Smooth muscle cell (in vitro differentiated cells): Measurements from ENCODE around the gene BARD1. TPM values are rescaled to one million over a fixed set of nuclear protein-coding genes. Genes with fewer than 3 reads are reported as not detected.

Experiments
- DNase-seq: peaks from one replicate; lab custom pipeline; 2025; ENCODE audit not compliant: unreplicated experiment; lab: John Stamatoyannopoulos, UW
- H2AFZ ChIP-seq: fragments of 200-600 bp; sonication (generic); 2 replicates; pipeline ENCODE4 v1.6.0; 2016; ENCODE audit warnings: antibody characterized with exemption, low read depth, mild to moderate bottlenecking
- H3F3A ChIP-seq: fragments of 200-600 bp; sonication (generic); 2 replicates; pipeline ENCODE4 v1.6.0; 2017; ENCODE audit warnings: antibody characterized with exemption, low read depth
- H3K27ac ChIP-seq: fragments of 200-600 bp; sonication (generic); 2 replicates; pipeline ENCODE4 v1.5.1; 2016; ENCODE audit warnings: low read depth, mild to moderate bottlenecking
- H3K27me3 ChIP-seq: fragments of 200-600 bp; sonication (generic); 2 replicates; pipeline ENCODE4 v1.6.1; 2016; ENCODE audit warnings: low read depth, mild to moderate bottlenecking
- H3K36me3 ChIP-seq: fragments of 200-600 bp; sonication (generic); 2 replicates; pipeline ENCODE4 v1.5.1; 2016; ENCODE audit warnings: low read depth
- H3K4me1 ChIP-seq: fragments of 200-600 bp; sonication (generic); 2 replicates; pipeline ENCODE4 v1.5.1; 2016; ENCODE audit warnings: low read depth
- H3K4me2 ChIP-seq: fragments of 200-600 bp; sonication (generic); 2 replicates; pipeline ENCODE4 v1.6.0; 2016; ENCODE audit warnings: mild to moderate bottlenecking
- H3K4me3 ChIP-seq: fragments of 200-600 bp; sonication (generic); 2 replicates; pipeline ENCODE4 v1.5.1; 2016; ENCODE audit warnings: mild to moderate bottlenecking
- H3K79me2 ChIP-seq: fragments of 200-600 bp; sonication (generic); 2 replicates; pipeline ENCODE4 v1.6.0; 2016; ENCODE audit warnings: low read depth, mild to moderate bottlenecking
- H3K9ac ChIP-seq: fragments of 200-600 bp; sonication (generic); 2 replicates; pipeline ENCODE4 v1.6.0; 2016; ENCODE audit warnings: low read depth
- H3K9me3 ChIP-seq: fragments of 200-600 bp; sonication (generic); replicated peaks from 2 replicates; pipeline ENCODE4 v1.5.1; 2016; ENCODE audit warnings: low read depth
- H4K20me1 ChIP-seq: fragments of 200-600 bp; sonication (generic); 2 replicates; pipeline ENCODE4 v1.6.0; 2016; ENCODE audit warnings: low read depth
- CTCF ChIP-seq: fragments of 200-600 bp; sonication (generic); IDR thresholded peaks from 2 replicates; pipeline ENCODE4 v1.5.1; 2017; ENCODE audit warnings: borderline replicate concordance, mild to moderate bottlenecking, antibody characterized with exemption; ENCODE audit not compliant: insufficient read depth, poor library complexity, severe bottlenecking
- WGBS: methylation state at CpG from one replicate; pipeline ENCODE4 v1.1.7; 2016; ENCODE audit warnings: low lambda C conversion rate; 5-methylcytosine and 5-hydroxymethylcytosine counted together
- polyA plus RNA-seq: library from polyadenylated mRNA; unstranded; fragments of >200 nt; fragmentation: Nextera tagmentation; extraction: Ambion mirVana; gene quantifications from 2 replicates; pipeline ENCODE4 v1.2.1, GENCODE V29; 2016
- total RNA-seq: library from RNA; depleted of rRNA; stranded (reverse); fragments of >200 nt; gene quantifications from 2 replicates; pipeline ENCODE4 v1.2.3, GENCODE V29; 2014

The BARD1 gene
- total RNA-seq (9.9 and 13.5 TPM in 2 replicates), polyA plus RNA-seq (3.1 and 6.0 TPM in 2 replicates)

DNA sequence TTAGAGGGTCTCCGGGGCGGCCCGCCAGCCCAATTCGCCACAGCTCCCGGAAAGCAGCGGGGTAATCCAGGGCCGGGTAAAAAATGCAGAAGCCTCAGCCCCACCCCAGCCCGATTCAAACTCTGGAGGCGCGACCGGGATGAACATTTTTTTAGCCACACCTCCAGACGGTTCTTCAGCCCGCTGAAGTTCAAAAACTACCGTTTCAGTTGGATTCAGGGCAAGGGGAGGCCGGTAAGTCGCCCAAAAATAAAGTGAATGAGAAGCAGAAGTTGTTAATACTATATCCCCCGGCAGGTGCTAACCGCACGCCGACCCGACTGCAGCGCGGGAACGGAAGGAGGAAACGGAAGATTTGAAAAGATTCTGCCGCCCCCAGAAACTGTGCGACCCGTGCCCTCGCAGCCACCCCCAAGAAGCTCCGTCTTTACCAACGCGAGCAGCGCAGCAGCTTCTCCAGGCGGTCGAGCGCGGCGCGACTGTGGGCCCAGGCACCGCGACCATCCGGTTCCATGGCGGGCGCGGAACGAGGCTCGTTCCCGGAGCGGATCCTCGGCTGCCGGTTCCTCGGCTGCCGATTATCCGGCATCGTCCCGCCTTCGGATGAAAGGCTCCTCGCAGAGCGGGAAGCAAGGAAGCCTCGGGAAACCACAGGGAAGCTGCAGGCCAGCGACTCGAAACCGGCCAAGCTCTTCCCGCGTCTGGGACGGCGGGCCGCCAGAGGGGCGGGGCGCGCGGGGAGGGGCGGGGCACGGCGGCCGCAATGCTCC, at the start of gene BARD1:
Gene BARD1 (minus strand): TSS at position 703 of the 770 bp plus-strand sequence. CDS start 114 bp downstream, at position 589.
- H3K4me3 ChIP-seq: peak within 1 kb of the TSS; percentile 96
- peak within 1 kb of the TSS; percentile 35 for H3K9ac ChIP-seq
- H3K36me3 ChIP-seq: no peaks in the 10 kb centered on the region
- no peak for TF ChIP-seq CTCF
- H3K4me2 ChIP-seq: peak within 1 kb of the TSS; percentile 95
- WGBS: under 1% methylated on average over 69 of the region's 76 CpGs
- peaks cover 7% of the 10 kb centered on the region for H3K4me1 ChIP-seq
- no peaks in the 10 kb centered on the region for H4K20me1 ChIP-seq
- no peaks in the 10 kb centered on the region for H3K27me3 ChIP-seq
- DNase-seq: peak; percentile 30
- H2AFZ ChIP-seq: peak within 1 kb of the TSS; percentile 94
- peaks cover 13% of the 10 kb centered on the region for H3F3A ChIP-seq
- peaks cover 38% of the 10 kb centered on the region for H3K79me2 ChIP-seq
- peak within 1 kb of the TSS; percentile 75 for H3K27ac ChIP-seq
- no peaks in the 10 kb centered on the region for H3K9me3 ChIP-seq

DNA sequence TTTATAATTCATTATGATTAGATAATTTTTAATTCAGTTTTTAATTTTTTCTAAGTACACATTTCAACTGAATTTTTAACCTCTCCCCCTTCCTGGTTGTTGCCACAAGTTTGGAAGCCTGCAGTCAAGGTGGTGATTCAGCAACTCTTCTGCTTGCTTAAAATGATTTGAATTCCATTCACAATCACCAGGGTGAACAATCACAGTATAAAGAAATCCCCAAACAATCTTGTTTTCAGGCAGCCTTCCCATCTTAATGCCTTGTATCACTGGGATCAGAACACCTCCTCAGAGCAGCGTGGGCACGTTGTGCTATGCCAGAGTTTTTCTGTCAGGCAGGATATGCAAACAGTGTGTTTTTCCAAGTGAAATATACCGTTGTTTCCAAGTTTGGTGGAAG, 46.7 kb upstream of the BARD1 start:
- Histone ChIP-seq H3K9me3 (no peaks in the 10 kb centered on the region), H3K36me3 (no peaks in the 10 kb centered on the region), H3K4me2 (no peak overlapping the region), H3F3A (no peaks in the 10 kb centered on the region), H2AFZ (no peak overlapping the region), H3K4me3 (no peak overlapping the region), H3K9ac (no peak overlapping the region), H4K20me1 (no peaks in the 10 kb centered on the region), H3K79me2 (no peaks in the 10 kb centered on the region), H3K27me3 (no peaks in the 10 kb centered on the region), H3K4me1 (no peaks in the 10 kb centered on the region), H3K27ac (no peak overlapping the region)
- DNase-seq: no peak
- no peak for TF ChIP-seq CTCF
- WGBS: 78% methylated on average over 3 of the region's 3 CpGs

GRCh38 chr2:214853906-214854305, 44.4 kb upstream of the BARD1 start:
- Histone ChIP-seq H3K27me3 (no peaks in the 10 kb centered on the region), H3K27ac (no peak overlapping the region), H3K4me3 (no peak overlapping the region), H3K36me3 (no peaks in the 10 kb centered on the region), H3K79me2 (no peaks in the 10 kb centered on the region), H3K4me2 (no peak overlapping the region), H3F3A (no peaks in the 10 kb centered on the region), H3K9me3 (no peaks in the 10 kb centered on the region), H3K9ac (no peak overlapping the region), H2AFZ (no peak overlapping the region), H4K20me1 (no peaks in the 10 kb centered on the region), H3K4me1 (no peaks in the 10 kb centered on the region)
- no peak for DNase-seq
- WGBS: 88% methylated on average over 2 of the region's 2 CpGs
- no peak for TF ChIP-seq CTCF

DNA sequence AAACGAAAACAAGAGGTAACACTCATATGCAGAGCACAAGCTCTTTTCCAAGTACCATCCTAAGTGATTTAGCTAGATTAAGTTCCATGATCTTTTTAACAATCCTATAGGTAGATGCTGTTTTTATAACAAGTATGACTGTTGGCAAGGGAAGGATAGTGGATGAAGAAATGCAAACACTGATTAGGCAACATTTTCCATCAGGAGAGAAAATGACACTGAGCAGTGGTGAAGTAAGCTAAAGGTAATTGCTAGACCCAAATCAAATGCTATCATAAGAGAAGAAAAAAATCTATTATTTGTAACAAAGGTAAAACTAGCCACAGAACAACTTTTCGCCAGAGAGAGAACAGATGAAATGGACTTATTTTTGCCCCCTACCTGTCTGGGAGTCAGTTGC, 34.3 kb upstream of the BARD1 start:
- H3K9me3 ChIP-seq: no peaks in the 10 kb centered on the region
- no peaks in the 10 kb centered on the region for H3K27me3 ChIP-seq
- TF ChIP-seq CTCF: no peak
- no peak overlapping the region for H3K4me2 ChIP-seq
- H3K79me2 ChIP-seq: no peaks in the 10 kb centered on the region
- H3K9ac ChIP-seq: no peak overlapping the region
- H3K4me3 ChIP-seq: no peak overlapping the region
- WGBS: 92% methylated on average over 2 of the region's 2 CpGs
- H3F3A ChIP-seq: no peaks in the 10 kb centered on the region
- no peak overlapping the region for H3K27ac ChIP-seq
- H3K36me3 ChIP-seq: no peaks in the 10 kb centered on the region
- H2AFZ ChIP-seq: no peak overlapping the region
- no peaks in the 10 kb centered on the region for H4K20me1 ChIP-seq
- H3K4me1 ChIP-seq: no peaks in the 10 kb centered on the region
- DNase-seq: no peak
